ENCODE data around the gene SPRR1B.
"Not testable (repeated sequence)": the region's sequence is repeated elsewhere in the genome, so short reads cannot be mapped to it uniquely, and the experiment has no call there.

SPRR1B gene

GRCh38 chr1:153030895-153031294 is at the start of gene SPRR1B:
Gene SPRR1B (plus strand): TSS chr1:153031203. CDS start chr1:153032346, 1,143 bp downstream.
- no peak for DNase-seq

GRCh38 chr1:152982076-152982475 is 48.9 kb upstream of the SPRR1B start:
- DNase-seq, result no peak

- DNase-seq, result no peak
Measured at GRCh38 chr1:152983234-152983633, 47.8 kb upstream of the SPRR1B start.

- no peak for DNase-seq
Measured at GRCh38 chr1:152983743-152984142, 47.3 kb upstream of the SPRR1B start, which contains the start of gene SPRR1A. Gene SPRR1A (plus strand): TSS chr1:152984081. CDS start chr1:152985231, 1,150 bp downstream.

- no peak for DNase-seq
Measured at GRCh38 chr1:152986578-152986977, 44.4 kb upstream of the SPRR1B start.

GRCh38 chr1:152993186-152993585 is 37.8 kb upstream of the SPRR1B start:
- DNase-seq, result no peak

- DNase-seq, result no peak
Measured at GRCh38 chr1:152995842-152996241, 35.2 kb upstream of the SPRR1B start.

GRCh38 chr1:152996633-152997400 is 34.2 kb upstream of the SPRR1B start:
- DNase-seq, result peak; percentile 26

GRCh38 chr1:152997901-152998300 is 33.1 kb upstream of the SPRR1B start:
- DNase-seq, result peak; percentile 85

GRCh38 chr1:152998476-152998875 is 32.5 kb upstream of the SPRR1B start:
- DNase-seq, result no peak

GRCh38 chr1:152999818-153000217 is 31.2 kb upstream of the SPRR1B start:
- DNase-seq, result no peak

GRCh38 chr1:153000294-153000693 is 30.7 kb upstream of the SPRR1B start:
- DNase-seq, result no peak

GRCh38 chr1:153001382-153001781 is 29.6 kb upstream of the SPRR1B start, which contains the start of gene SPRR3:
Gene SPRR3 (plus strand): TSS chr1:153001749. CDS start chr1:153003021, 1,272 bp downstream.
- no peak for DNase-seq

- DNase-seq, result not testable (repeated sequence)
Measured at GRCh38 chr1:153011235-153011758, 19.7 kb upstream of the SPRR1B start.

- DNase-seq, result not testable (repeated sequence)
Measured at GRCh38 chr1:153021829-153022228, 9.2 kb upstream of the SPRR1B start.

- DNase-seq, result not testable (repeated sequence)
Measured at GRCh38 chr1:153022340-153022739, 8.7 kb upstream of the SPRR1B start.

- no peak for DNase-seq
Measured at GRCh38 chr1:153023109-153023508, 7.9 kb upstream of the SPRR1B start.

- DNase-seq, result no peak
Measured at GRCh38 chr1:153024413-153024812, 6.6 kb upstream of the SPRR1B start.

GRCh38 chr1:153025797-153026196 is 5.2 kb upstream of the SPRR1B start:
- DNase-seq, result no peak

GRCh38 chr1:153028766-153029165 is 2.2 kb upstream of the SPRR1B start:
- DNase-seq, result peak; percentile 41

GRCh38 chr1:153032073-153032472 is 1.1 kb downstream of the SPRR1B start:
- DNase-seq, result no peak

- DNase-seq, result no peak
Measured at GRCh38 chr1:153032677-153033308, 1.8 kb downstream of the SPRR1B start.

- no peak for DNase-seq
Measured at GRCh38 chr1:153035211-153035610, 4.2 kb downstream of the SPRR1B start.

Data from NCI-H2171 treated with DMSO at 0.1 percent for 48 hours (cell line).